RWPE2 (cell line): Measurements from ENCODE around the gene DLGAP3.

ENCODE experiments used
- ATAC-seq: fragments of 200-7000 bp; cut with Tn5 transposase; 3 replicates; pipeline ENCODE4 v1.9.1; 2021; ENCODE audit warnings: low read depth
- DNase-seq: peaks from one replicate; pipeline ENCODE4 v3.0.0-alpha.2; 2020; ENCODE audit warnings: low spot score
- H3K27ac ChIP-seq: fragments of 450-650 bp; 2 replicates; pipeline ENCODE4 v1.5.1; 2017; ENCODE audit warnings: mild to moderate bottlenecking; ENCODE audit not compliant: poor library complexity, severe bottlenecking
- H3K27me3 ChIP-seq: fragments of 250-450 bp; sonication (Bioruptor Pico); 2 replicates; pipeline ENCODE4 v1.5.1; 2021; ENCODE audit warnings: mild to moderate bottlenecking, moderate library complexity; ENCODE audit not compliant: insufficient read depth, poor library complexity, severe bottlenecking
- H3K36me3 ChIP-seq: fragments of 250-450 bp; sonication (Bioruptor Pico); 2 replicates; pipeline ENCODE4 v1.5.1; 2020; ENCODE audit warnings: low read depth, mild to moderate bottlenecking, moderate library complexity
- H3K4me1 ChIP-seq: fragments of 250-450 bp; sonication (Bioruptor Pico); 2 replicates; pipeline ENCODE4 v1.5.1; 2021; ENCODE audit warnings: mild to moderate bottlenecking, moderate library complexity; ENCODE audit not compliant: insufficient read depth, poor library complexity, severe bottlenecking
- H3K4me3 ChIP-seq: fragments of 250-450 bp; sonication (Bioruptor Pico); 2 replicates; pipeline ENCODE4 v1.5.1; 2021; ENCODE audit warnings: mild to moderate bottlenecking, moderate library complexity; ENCODE audit not compliant: severe bottlenecking
- H3K9me3 ChIP-seq: fragments of 250-450 bp; sonication (Bioruptor Pico); 2 replicates; pipeline ENCODE4 v1.5.1; 2021; ENCODE audit warnings: mild to moderate bottlenecking, moderate library complexity; ENCODE audit not compliant: severe bottlenecking
- CTCF ChIP-seq: fragments of 450-650 bp; IDR thresholded peaks from one replicate; pipeline ENCODE4 v1.5.1; 2017; ENCODE audit warnings: mild to moderate bottlenecking, moderate library complexity; ENCODE audit not compliant: poor library complexity, severe bottlenecking

Gene DLGAP3

GRCh38 chr1:34864759-34865158 is 64.7 kb downstream of the DLGAP3 start:
- ATAC-seq (no peak), DNase-seq (no peak)
- no peak for TF ChIP-seq CTCF
- H3K4me1 ChIP-seq: no peaks in the 10 kb centered on the region
- no peaks in the 10 kb centered on the region for H3K36me3 ChIP-seq
- no peak overlapping the region for H3K27ac ChIP-seq
- no peaks in the 10 kb centered on the region for H3K9me3 ChIP-seq
- H3K27me3 ChIP-seq: no peaks in the 10 kb centered on the region
- H3K4me3 ChIP-seq: no peak overlapping the region

GRCh38 chr1:34863501-34863900 is 65.9 kb downstream of the DLGAP3 start:
- TF ChIP-seq CTCF: no peak
- no peak for ATAC-seq
- H3K4me3 ChIP-seq: no peak overlapping the region
- no peaks in the 10 kb centered on the region for H3K27me3 ChIP-seq
- no peak overlapping the region for H3K27ac ChIP-seq
- no peaks in the 10 kb centered on the region for H3K36me3 ChIP-seq
- no peak for DNase-seq
- peaks cover 2% of the 10 kb centered on the region for H3K4me1 ChIP-seq
- no peaks in the 10 kb centered on the region for H3K9me3 ChIP-seq

GRCh38 chr1:34859446-34860200 is 69.8 kb downstream of the DLGAP3 start, which contains the start of gene SMIM12:
SMIM12 (minus strand) TSS chr1:34859749; CDS start chr1:34855977, 3,772 bp downstream.
- DNase-seq: peak; percentile 89
- Histone ChIP-seq H3K27me3 (no peaks in the 10 kb centered on the region), H3K4me1 (peaks cover 6% of the 10 kb centered on the region), H3K27ac (peak within 1 kb of the TSS; percentile 49), H3K9me3 (no peaks in the 10 kb centered on the region), H3K4me3 (peak within 1 kb of the TSS; percentile 70), H3K36me3 (peaks cover 21% of the 10 kb centered on the region)
- peak; percentile 97 for TF ChIP-seq CTCF
- ATAC-seq: peak; percentile 97

- no peak for DNase-seq
- Histone ChIP-seq H3K4me3 (peak overlapping the region; percentile 70), H3K9me3 (no peaks in the 10 kb centered on the region), H3K27ac (peak overlapping the region; percentile 49), H3K4me1 (peaks cover 6% of the 10 kb centered on the region), H3K27me3 (no peaks in the 10 kb centered on the region), H3K36me3 (peaks cover 25% of the 10 kb centered on the region)
- peak; percentile 40 for ATAC-seq
- no peak for TF ChIP-seq CTCF
Observed at GRCh38 chr1:34858901-34859445, 70.5 kb downstream of the DLGAP3 start.

- H3K9me3 ChIP-seq: no peaks in the 10 kb centered on the region
- H3K36me3 ChIP-seq: peaks cover 39% of the 10 kb centered on the region
- no peak overlapping the region for H3K27ac ChIP-seq
- DNase-seq (no peak), ATAC-seq (no peak)
- H3K27me3 ChIP-seq: no peaks in the 10 kb centered on the region
- no peak for TF ChIP-seq CTCF
- H3K4me3 ChIP-seq: no peak overlapping the region
- peaks cover 10% of the 10 kb centered on the region for H3K4me1 ChIP-seq
Observed at GRCh38 chr1:34856697-34857096, 72.8 kb downstream of the DLGAP3 start.
